Neural crest cell (in vitro differentiated cells): ENCODE results near the gene RNASEH2C. TPM values are rescaled to one million over a fixed set of nuclear protein-coding genes. Genes with fewer than 3 reads are reported as not detected.
A peak's percentile ranks its signal among the peaks of the same experiment; 100 is the strongest.

ENCODE experiments used
- DNase-seq: peaks from one replicate; pipeline ENCODE4 v3.0.0; 2021; ENCODE audit warnings: low read depth, mixed read lengths, low spot score
- H3K27ac Mint-ChIP-seq: one replicate; pipeline ENCODE4 v1.8.0; 2021; ENCODE audit warnings: mild to moderate bottlenecking, mixed read lengths; ENCODE audit not compliant: unreplicated experiment
- H3K27me3 Mint-ChIP-seq: 2 replicates; pipeline ENCODE4 v1.8.0; 2021; ENCODE audit warnings: low read depth, mild to moderate bottlenecking, mixed read lengths
- H3K36me3 Mint-ChIP-seq: 2 replicates; pipeline ENCODE4 v1.8.0; 2021; ENCODE audit warnings: low read depth, mild to moderate bottlenecking, mixed read lengths
- H3K4me1 Mint-ChIP-seq: 2 replicates; pipeline ENCODE4 v1.8.0; 2021; ENCODE audit warnings: mixed read lengths
- H3K4me3 Mint-ChIP-seq: one replicate; pipeline ENCODE4 v1.8.0; 2021; ENCODE audit warnings: mild to moderate bottlenecking, mixed read lengths
- H3K9me3 Mint-ChIP-seq: 2 replicates; pipeline ENCODE4 v1.8.0; 2021; ENCODE audit warnings: mixed read lengths
- CTCF ChIP-seq: fragments of 200-600 bp; sonication (generic); conservative IDR thresholded peaks from 2 replicates; pipeline ENCODE4 v1.5.0; 2021; ENCODE audit warnings: antibody characterized with exemption, mild to moderate bottlenecking
- total RNA-seq: library from RNA; stranded (reverse); gene quantifications from 2 replicates; pipeline ENCODE4 v1.2.1, GENCODE V29; 2021

RNASEH2C gene
- total RNA-seq, 1 donor from 2014 or later: 72.1 TPM

GRCh38 chr11:65717906-65718305 is 2.7 kb downstream of the RNASEH2C start:
- Mint-ChIP-seq H3K27ac (no peak overlapping the region), H3K9me3 (no peaks in the 10 kb centered on the region), H3K4me1 (peaks cover 36% of the 10 kb centered on the region), H3K36me3 (peaks cover 16% of the 10 kb centered on the region), H3K4me3 (peak overlapping the region; percentile 96), H3K27me3 (no peaks in the 10 kb centered on the region)
- TF ChIP-seq CTCF: no peak
- no peak for DNase-seq

- Mint-ChIP-seq H3K27ac (no peak overlapping the region), H3K27me3 (peaks cover 5% of the 10 kb centered on the region), H3K4me1 (peaks cover 42% of the 10 kb centered on the region), H3K4me3 (peak overlapping the region; percentile 96), H3K9me3 (no peaks in the 10 kb centered on the region), H3K36me3 (peaks cover 20% of the 10 kb centered on the region)
- no peak for DNase-seq
- TF ChIP-seq CTCF: no peak
These were observed 3.7 kb downstream of the RNASEH2C start for GRCh38 chr11:65716774-65717405.

GRCh38 chr11:65716302-65716701 is 4.3 kb downstream of the RNASEH2C start:
- TF ChIP-seq CTCF: no peak
- no peak for DNase-seq
- Mint-ChIP-seq H3K27ac (no peak overlapping the region), H3K4me3 (peak overlapping the region; percentile 96), H3K27me3 (peaks cover 8% of the 10 kb centered on the region), H3K9me3 (no peaks in the 10 kb centered on the region), H3K36me3 (peaks cover 20% of the 10 kb centered on the region), H3K4me1 (peaks cover 47% of the 10 kb centered on the region)

GRCh38 chr11:65714433-65714832 is 6.2 kb downstream of the RNASEH2C start:
- no peak overlapping the region for H3K27ac Mint-ChIP-seq
- no peak for DNase-seq
- H3K4me1 Mint-ChIP-seq: peaks cover 38% of the 10 kb centered on the region
- peaks cover 8% of the 10 kb centered on the region for H3K27me3 Mint-ChIP-seq
- H3K36me3 Mint-ChIP-seq: peaks cover 20% of the 10 kb centered on the region
- H3K4me3 Mint-ChIP-seq: peak overlapping the region; percentile 66
- TF ChIP-seq CTCF: no peak
- H3K9me3 Mint-ChIP-seq: no peaks in the 10 kb centered on the region

- H3K4me3 Mint-ChIP-seq: peak overlapping the region; percentile 100
- peaks cover 20% of the 10 kb centered on the region for H3K36me3 Mint-ChIP-seq
- peaks cover 8% of the 10 kb centered on the region for H3K27me3 Mint-ChIP-seq
- DNase-seq: no peak
- TF ChIP-seq CTCF: no peak
- no peaks in the 10 kb centered on the region for H3K9me3 Mint-ChIP-seq
- peak overlapping the region; percentile 43 for H3K27ac Mint-ChIP-seq
- H3K4me1 Mint-ChIP-seq: peaks cover 27% of the 10 kb centered on the region
These were observed 7.2 kb downstream of the RNASEH2C start for GRCh38 chr11:65713212-65713969.
